HG03135 (cell line): Measurements from ENCODE around the gene PFN1.

Source experiments
- ATAC-seq: cut with Tn5 transposase; IDR thresholded peaks from one replicate; pipeline ENCODE4 v1.9.1; 2021; ENCODE audit warnings: mild to moderate bottlenecking, moderate library complexity; ENCODE audit not compliant: unreplicated experiment

The PFN1 gene

DNA sequence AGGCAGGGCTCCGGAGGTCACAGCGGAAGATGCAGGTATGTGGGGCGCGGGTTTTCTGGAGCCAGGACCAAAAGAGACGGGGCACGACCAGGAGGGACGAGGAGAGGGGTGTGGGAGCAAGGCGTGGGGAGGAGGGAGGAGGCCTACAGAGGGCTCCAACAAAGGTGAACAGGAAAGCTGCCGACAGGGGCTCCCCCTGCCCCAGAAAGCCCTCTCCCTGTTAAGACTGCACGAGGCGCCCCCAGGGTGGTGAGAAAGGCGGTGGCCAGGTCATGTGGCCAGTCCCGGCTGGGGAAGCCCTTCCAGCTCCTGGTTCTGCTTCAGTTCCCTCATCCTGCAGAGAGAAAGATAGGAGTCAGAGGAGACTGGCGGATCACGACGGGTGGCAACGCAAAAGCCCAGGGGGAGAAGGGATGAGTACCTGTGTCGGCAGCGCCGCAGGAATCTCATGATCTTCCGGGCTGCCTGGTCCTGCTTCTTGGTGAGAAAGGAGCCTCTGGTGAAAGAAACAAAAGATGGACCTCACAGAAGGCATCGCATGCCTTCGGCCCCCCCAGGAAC lies 20.2 kb upstream of the PFN1 start:
- no peak for ATAC-seq

DNA sequence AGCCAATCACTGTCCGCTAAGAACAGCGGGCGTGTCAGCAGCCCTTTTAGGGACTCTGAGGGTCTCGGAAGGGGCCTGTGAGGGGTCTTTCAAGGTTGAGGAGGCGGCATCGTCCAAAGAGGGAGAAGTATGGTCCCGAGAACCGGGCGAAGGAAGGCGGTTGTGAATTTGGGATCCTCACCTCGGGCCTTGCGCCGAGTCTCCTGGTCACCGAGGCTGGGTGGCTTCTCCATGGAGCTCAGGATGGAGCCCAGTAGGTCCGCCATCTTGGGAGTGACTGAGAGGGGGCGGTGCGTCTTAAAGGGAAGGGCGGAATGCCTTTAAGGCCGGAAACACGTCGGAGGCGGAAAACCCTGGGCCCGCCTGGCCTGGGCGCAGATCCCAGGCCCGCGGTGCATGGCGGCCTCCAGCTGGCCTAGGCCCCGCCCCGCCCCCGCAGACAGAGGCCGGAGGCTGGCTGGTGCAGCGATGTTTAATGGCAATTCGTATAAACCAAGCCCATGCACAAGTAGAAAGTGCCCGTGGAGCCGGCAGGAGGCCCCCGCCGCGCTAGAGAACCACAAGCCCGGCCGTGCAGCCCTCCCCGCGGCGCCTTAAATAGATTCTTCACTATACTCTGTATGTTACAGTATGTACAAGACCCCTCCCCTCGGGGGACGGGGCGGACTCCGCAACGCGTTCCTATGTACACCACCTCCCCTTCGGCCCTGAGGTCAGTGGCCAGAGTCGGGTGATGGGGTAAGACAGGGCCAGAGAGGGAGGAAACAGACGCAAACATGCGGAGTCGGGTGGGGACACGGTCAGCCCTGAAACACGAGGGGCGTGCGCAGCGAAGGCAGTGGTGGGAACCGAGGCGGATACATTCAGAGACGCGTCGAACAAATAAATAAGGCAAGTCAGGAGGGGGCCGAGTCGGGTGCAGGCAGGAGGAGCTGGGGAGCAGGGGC lies 19.5 kb upstream of the PFN1 start, which contains the start of gene SPAG7:
Gene SPAG7 (minus strand): TSS at position 279 of the 947 bp plus-strand sequence. CDS start 13 bp downstream, at position 266.
- ATAC-seq, result peak; percentile 68

DNA sequence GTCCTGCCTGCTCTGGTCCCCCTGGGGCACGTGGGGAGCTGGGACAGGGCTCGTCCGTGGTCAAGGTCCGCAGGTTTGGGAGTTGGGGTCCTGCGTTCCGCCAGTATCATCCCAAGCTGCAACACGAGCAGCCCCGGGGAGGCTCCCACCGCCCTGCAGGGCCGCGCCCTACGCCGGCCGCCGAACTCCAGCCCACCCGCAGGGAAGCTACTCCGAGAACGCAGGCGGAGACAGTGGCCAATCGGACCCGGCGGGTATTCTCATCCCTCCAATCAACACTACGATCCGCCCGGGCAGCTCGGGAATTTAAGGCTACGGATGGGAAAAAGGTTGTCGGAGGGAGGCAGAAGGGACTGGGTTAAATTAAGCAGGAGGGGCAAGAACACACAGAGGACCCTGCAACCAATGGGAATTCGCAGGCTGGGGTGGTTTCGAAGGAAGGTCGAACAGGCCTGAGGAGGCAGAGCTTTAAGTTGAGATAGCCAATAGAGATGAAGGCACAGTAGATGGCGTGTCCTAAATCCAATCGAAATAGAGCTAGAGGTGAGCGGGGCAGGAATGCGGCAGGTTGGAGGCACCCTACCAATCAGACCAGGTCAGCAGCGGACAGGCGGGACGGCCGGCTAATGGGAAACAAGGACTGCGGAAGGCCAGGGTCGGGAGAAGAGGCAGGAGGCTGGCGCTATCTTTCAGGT lies 18.7 kb upstream of the PFN1 start:
- ATAC-seq, result peak; percentile 84

DNA sequence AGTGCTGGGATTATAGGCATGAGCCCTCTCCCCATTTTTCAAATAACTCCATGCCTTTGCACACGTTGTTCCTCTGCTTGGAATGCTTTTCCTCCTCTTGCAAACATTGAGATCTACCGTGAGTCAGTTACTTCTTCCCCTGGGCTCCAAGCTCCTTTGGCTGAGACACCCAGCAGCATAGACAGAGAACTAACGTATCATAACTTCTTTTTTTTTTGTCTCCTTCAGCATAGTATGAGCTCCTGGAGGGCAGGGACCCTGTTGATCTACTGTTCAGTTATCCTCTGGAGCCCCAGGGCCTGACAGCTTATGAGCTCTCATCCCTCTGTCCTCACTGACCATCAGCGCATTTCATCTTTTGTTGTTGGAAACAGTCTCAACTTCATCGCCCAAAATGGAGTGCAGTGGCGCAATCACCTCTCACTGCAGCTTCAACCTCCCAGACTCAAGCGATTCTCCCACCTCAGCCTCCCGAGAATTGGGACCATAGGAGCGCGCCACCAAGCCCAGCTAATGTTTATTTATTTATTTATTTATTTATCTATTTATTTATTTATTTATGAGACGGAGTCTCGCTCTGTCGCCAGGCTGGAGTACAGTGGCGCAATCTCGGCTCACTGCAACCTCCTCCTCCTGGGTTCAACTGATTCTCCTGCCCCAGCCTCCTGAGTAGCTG lies 17.1 kb upstream of the PFN1 start:
- ATAC-seq, result no peak

DNA sequence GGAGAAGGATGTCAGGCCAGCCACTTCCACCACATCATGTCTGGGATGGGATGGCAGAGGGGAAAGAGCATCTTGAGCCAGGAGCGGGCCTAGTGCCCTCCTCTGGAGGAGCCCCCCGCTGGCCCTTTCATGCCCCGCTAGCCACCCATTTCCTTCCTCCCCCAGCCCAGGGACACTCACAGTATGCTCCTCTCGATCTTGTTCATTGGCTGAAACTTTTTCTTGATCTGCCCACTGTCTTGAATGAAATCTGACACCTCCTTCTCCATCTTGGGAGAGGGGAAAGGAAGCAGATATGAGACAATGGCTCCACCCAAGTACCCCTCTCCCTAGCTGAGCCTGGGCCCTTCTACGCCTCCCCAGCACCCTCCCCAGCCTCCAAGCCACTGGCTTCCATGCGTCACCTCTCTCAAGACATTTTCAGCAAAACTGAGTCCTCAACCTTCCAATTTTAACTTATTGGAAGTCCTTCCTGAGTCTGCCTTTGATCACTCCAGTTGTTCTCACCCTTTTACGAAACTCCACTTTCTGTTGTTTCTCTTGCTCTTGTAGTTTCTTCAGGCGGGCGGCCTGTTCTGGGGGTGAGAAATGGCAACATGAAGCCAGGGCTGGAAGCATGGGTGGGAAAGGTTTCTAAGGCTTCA lies 12.1 kb upstream of the PFN1 start:
- no peak for ATAC-seq

DNA sequence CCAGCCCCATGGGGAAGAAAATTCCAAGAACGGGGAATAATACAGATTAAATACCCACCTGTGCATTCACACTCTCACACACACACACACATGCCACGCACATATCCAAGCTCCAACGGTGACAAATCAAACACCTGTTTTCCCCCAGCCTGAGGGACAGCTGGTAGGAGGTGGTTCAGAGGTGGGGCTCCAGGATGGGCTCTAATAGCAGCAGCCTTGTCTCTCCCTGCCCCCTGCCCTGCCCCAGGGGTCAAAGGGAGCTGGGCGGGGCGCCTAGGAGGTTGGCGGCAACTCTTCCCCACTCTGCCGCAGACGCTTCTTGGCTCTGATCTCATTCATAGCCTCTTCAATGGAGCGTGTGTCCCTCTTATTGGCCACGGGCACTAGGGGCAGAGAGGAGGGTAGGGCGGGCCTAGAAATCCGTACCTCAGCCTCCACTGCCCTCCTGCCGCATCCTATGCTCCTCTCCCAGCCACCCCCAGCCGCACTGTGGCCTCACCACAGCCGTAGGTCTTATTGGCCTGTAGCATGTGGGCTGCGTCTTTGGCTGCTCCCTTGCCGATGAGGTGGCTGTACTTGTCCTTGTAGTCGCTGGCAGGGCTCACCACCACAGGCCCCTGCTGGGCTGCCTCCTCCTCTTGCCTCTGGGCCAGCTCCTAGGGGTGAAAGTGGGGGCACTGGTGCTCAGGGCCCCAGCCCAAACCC lies 11.1 kb upstream of the PFN1 start:
- ATAC-seq, result no peak

DNA sequence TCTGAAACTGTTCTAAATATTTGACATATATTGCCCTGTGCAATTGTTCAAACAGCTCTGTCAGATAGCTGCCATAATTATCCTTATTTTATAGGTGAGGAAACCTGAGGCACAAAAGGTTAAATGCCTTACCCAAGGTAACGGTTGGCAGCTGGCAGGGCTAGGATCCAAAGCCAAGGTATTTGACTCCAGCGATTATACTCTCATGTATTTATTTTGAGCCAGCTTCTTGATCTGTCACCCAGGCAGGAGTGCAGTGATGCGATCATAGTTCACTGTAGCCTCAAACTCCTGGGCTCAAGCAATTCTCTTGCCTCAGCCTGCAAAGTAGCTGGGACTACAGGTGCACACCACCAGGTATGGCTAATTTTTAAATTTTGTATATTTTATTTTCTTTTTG lies 9.8 kb upstream of the PFN1 start:
- ATAC-seq, result no peak

DNA sequence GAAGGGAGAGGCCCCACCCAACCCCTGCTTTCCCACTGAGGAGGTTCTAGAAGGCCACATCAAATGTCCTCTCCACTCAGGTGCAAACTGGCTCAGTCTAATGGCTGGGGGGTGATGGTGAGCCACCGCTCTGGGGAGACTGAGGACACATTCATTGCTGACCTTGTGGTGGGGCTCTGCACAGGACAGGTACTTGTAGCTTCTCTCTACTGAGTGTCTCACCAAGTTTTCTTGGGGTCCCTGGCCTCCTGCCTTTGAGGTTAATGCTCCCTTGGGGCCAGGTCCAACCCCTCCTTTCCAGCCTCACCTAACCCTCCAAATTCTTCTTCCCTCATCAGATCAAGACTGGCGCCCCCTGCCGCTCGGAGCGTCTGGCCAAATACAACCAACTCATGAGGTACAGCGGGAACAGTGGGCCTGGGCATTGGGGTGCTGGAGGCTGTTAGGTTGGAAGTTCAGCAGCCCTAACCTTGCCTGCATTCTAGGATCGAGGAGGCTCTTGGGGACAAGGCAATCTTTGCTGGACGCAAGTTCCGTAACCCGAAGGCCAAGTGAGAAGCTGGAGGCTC lies 8.2 kb upstream of the PFN1 start:
- no peak for ATAC-seq

DNA sequence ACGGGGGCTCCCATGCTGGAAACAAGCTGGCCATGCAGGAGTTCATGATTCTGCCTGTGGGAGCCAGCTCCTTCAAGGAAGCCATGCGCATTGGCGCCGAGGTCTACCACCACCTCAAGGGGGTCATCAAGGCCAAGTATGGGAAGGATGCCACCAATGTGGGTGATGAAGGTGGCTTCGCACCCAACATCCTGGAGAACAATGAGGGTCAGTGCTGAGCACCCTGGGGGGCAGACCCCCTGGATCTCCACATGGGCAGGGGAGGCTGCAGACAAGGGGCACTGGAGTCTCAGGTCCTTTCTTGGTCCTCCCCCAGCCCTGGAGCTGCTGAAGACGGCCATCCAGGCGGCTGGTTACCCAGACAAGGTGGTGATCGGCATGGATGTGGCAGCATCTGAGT lies 6.8 kb upstream of the PFN1 start:
- no peak for ATAC-seq

DNA sequence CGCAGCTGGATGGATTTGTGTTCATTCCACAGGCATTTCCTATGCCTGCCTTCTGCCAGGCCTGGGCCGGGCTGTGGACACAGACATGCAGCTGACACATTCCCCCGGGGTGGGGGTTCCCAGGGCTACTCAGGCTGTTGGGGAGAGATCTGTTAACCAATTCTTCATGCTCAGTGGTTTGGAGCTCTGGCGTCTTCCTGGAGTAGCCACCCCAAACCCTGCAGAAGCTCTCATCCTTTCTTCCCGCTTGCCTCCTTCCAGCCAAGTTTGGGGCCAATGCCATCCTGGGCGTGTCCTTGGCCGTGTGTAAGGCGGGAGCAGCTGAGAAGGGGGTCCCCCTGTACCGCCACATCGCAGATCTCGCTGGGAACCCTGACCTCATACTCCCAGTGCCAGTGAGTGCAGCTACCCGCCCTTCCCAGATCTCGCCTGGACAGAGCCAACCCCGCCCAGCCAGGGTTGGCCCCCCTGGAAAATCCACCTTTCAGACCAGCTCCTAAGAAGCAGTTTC lies 5.2 kb upstream of the PFN1 start:
- ATAC-seq, result no peak

DNA sequence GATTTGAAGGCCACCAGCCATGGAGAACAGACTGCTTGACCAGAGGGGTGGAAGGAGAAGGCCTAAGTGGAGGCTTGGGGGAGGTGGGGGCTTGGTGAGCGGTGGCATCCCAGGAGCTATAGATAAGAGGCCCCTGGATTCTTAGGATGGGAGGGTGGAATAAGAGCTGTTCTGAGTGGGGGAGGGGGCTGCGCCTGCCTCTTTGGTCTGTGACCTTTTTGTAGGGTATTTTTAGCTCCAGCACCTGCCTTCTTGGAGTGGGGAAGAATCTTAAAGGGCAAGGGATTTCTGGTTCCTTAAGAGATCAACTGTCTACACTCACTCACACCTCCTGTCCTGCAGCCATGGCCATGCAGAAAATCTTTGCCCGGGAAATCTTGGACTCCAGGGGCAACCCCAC lies 3.2 kb upstream of the PFN1 start:
- ATAC-seq, result no peak

DNA sequence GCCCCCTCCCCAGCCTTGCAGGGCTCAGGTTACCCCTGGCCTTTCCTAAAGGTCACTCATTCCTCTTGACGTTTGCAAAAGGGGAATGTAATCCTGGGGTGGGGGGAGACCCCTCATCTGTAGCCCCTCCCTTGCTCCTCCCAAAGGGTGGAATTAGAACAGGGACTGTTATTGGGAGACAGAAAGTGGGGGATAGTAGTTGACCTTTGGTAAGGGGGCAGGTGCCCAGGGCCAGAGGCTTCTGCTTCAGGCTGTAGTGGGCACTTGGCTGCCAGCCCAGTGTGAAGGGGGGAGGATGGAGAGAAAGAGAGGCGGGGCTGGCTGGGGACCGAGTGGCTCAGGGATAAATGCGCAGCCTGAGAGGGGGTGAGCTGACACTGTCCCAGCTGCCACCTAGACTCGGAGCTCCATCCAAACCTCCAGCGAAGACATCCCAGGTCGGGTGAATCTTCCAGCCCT lies 2.4 kb upstream of the PFN1 start, which contains the start of gene ENO3:
Gene ENO3 (plus strand): TSS at position 374 of the 459 bp plus-strand sequence. CDS start 711 bp downstream, outside the sequence.
- ATAC-seq, result no peak

DNA sequence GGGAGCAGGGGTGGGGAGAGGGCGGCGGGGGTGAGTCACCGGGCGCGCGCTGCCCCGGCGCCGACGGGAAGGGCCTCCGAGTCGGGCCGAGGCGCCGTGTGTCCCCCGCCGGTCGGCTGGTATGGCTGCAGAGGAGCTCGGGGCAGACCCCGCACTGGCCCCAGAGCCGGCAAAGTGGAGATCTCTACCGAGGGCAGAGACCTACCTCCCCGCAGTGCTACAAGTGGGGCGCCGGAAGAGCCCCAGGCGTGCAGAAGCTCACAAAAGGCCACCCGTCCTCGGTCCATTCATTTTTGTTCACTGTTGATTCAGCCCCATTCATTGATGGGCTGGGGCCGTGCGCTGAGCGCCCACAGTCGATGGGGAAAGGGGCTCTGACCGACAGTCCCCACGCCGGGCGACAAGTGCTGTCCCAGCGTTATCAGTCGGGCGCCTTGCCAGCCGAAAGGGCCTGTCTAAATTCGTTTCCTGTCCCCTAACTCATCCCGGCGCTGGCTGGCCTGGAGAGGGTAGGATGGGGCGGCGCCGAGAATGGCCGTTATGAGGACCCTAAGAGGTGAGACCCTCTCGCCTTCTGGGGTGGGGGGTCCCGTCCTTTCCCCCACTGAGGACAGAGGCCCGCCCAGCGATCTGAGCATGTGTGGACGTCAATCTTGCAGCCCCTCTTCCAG lies 1.9 kb upstream of the PFN1 start:
- peak; percentile 2 for ATAC-seq

DNA sequence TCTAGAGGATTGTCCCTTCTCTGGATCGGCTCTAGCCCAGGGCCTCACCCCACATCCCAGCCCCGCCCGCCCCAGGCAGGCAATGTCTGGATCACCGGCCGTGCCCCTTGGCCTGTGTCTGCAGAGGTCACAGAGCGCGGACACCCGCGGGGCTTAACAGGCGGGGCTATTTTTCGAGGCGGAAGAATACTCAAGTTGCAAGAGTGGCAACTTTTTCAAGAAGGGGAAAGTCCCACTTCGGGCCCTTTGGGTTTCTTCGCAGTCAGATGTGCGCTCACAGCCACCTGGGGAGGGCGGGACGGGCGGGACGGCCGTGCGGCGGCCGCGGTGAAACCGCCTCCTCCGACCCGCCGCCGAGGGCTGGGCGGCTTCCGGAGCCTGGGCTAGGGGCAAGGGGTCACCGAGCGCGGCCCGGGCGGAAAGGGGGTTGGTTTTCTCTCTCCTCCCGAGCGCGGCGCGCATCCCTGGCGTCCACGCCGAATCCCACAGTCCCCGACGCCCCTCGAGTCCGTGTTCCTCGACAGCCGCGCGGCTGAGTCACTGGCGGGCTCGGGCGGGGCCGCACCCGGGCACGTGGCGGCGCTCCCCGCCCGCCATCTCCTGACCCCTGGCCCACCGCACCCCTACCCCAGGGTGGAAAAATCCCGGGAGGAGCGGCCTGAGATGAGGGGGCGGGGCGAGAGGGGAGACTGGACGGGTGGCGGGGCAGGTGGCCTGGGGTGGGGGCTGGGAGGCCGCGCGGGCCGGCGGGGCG lies 1.2 kb upstream of the PFN1 start:
- ATAC-seq, result peak; percentile 34

DNA sequence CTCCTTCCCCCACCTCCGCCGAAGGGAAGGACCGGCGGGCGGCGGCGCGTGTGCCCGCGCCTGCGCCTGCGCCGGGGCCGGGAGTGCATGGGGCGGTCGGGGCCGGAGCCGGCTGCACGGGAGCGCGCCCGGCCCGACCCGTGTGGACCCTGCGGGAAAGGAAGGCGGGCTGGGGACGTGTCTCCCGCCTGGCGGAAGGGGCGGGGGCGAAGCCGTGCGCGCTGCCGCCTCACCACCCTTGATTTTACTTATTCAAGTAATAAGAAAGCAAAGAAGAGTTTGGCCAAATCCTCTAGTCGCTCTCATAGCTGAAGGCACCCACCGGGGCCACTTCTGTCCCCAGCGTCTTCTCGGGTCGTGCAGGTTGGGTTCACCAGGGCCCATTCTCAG lies 596 bp upstream of the PFN1 start:
- ATAC-seq, result peak; percentile 35

DNA sequence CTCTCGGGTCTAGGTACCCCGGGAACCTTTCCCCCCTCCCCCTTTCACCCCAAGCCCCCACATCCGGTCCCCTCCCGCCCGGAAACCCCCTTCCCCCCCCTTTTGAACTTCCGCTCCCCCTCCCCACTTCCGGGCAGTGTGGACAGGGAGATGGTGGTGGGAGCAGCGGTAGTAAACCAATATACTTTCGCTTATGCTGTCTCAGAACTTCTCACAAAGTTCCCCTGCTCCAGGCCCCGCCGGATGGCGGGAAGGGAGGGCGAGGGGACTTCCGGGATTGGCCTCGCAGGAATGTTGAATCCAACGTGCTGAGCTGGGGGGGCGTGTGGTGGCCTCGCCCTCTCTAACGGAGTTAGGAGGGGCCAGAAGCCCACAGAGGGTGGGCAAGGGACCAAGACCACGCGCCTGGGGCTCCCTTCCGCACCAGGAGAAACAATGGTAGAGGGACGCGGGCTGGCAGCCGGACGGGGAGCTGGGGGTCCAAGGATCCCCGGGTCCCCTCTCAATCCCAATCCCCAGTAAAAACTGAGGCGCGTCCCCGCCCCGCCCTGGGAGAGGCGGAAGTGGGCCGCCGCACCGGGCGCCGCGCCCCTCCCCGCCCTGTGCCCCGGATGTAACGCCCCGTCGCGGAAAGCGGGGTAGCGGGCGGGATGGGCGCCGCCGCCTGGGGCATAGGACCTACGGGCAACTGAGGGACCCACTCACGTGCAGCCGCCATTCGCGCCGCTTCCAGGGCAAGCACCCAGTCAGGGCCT lies 742 bp downstream of the PFN1 start:
- no peak for ATAC-seq

DNA sequence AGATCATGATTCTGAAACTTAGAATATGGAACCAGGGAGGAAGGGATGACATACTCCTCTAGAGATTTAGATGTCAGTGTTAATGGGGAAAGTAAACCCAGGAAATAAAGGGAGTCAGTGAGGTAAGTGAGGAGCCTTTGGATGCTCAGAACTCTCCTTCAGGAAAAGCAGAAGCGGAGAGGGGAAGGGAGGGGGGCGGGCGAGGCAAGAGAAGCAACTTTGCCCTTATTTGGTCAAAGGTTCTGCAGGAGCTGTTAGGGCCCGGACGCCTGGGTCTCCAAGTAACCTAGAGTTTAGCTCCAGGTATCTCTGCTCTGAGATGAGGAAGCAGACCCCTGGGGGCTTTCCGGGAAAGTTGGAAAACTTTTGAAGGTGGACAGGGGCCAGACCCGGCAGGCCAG lies 1.3 kb downstream of the PFN1 start:
- no peak for ATAC-seq
